Forelimb muscle (tissue), 1 donor: ENCODE measurements around the gene CYSLTR2. TPM values are rescaled to one million over a fixed set of nuclear protein-coding genes. Genes with fewer than 3 reads are reported as not detected.
A peak's percentile ranks its signal among the peaks of the same experiment; 100 is the strongest.

Experiments used
- DNase-seq: peaks from one replicate; pipeline ENCODE4 v3.0.0-alpha.2; 2013; ENCODE audit warnings: low read depth
- polyA plus RNA-seq: library from polyadenylated mRNA; unstranded; fragments of 120-200 nt; gene quantifications from one replicate; pipeline ENCODE4 v1.2.1, GENCODE V29; 2013; ENCODE audit not compliant: insufficient read length

CYSLTR2 gene, protein sequence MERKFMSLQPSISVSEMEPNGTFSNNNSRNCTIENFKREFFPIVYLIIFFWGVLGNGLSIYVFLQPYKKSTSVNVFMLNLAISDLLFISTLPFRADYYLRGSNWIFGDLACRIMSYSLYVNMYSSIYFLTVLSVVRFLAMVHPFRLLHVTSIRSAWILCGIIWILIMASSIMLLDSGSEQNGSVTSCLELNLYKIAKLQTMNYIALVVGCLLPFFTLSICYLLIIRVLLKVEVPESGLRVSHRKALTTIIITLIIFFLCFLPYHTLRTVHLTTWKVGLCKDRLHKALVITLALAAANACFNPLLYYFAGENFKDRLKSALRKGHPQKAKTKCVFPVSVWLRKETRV
- polyA plus RNA-seq = 0.14 TPM

GRCh38 chr13:48653472-48653939 lies at the start of gene CYSLTR2:
CYSLTR2 (plus strand) TSS chr13:48653929; CDS start chr13:48706818, 52,889 bp downstream.
- peak; percentile 52 for DNase-seq

- DNase-seq = no peak
These were observed 38.7 kb upstream of the CYSLTR2 start for GRCh38 chr13:48615049-48615448.

GRCh38 chr13:48618937-48619336 lies 34.8 kb upstream of the CYSLTR2 start:
- DNase-seq = no peak

- DNase-seq = no peak
These were observed 32.7 kb upstream of the CYSLTR2 start for GRCh38 chr13:48621056-48621455.

- no peak for DNase-seq
These were observed 29.7 kb upstream of the CYSLTR2 start for GRCh38 chr13:48624016-48624415.

DNA sequence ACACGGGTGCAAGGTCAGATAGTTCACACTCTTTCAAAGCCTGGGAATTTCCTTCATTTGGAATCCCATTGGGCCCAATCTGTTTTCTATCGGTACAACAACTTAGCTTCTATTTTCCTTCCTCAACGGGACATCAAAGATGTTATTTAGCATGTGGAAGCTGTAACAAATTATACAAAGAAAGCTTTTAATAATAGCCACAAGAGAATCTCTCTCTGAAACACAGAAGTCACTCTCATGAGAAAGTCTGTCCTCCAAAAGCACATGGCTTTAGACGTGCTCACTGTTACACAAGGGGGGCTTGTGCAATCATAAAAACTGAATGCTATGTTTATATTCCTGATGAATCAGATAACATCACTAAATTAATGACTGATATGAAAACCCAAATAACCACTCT lies 28.9 kb upstream of the CYSLTR2 start:
- no peak for DNase-seq

DNA sequence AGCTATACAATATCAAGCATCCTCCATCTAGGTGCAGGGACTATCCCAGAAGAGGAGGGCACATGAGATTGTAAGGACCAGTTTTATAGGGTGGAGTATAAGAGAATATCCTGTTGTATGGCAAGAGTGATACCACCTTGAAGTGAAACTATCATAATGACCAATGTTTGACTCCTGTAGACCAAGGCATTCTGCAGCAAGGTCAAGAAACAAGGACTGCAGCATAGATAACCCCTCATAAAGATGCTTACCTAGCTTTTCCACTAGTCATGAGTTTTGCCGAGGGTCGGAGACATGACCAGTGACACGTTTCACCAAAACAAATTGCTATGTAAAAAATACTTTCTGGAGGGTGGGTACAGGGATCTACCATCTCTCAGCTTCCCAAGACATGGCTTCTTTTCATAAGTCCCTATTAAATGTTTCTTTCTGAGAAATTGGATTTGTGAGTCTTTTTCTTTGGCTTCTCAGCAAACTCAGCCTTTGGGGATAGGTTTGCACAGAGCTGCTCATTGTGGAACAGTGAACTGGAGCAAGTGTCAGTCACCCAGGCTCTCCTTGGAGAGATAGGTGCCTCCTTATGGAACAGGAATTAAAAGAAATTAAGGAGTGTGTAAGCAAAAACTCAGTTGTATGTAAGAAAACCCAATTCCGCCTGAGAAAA lies 28.2 kb upstream of the CYSLTR2 start:
- no peak for DNase-seq

GRCh38 chr13:48626077-48626449 lies 27.7 kb upstream of the CYSLTR2 start:
- DNase-seq = no peak

GRCh38 chr13:48626726-48627451 lies 26.8 kb upstream of the CYSLTR2 start:
- DNase-seq = no peak

DNA sequence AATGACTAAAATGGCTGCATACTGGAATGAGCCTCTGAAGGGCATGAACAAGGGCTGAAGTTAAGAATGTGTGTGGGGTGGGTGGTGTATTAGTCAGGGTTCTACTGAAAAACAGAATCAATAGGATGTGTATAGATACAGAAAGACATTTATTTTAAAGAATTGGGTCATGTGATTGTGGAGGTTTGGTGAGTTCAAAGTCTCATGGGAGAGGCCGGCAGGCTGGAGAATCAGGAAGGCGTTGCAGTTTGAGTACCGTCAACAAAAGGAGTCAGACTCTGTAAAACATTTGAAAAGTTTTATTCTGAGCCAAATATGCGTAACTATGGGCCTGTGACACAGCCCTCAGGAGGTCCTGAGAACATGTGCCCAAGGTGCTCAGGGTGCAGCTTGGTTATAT lies 24.5 kb upstream of the CYSLTR2 start:
- no peak for DNase-seq

- DNase-seq = no peak
These were observed 23.4 kb upstream of the CYSLTR2 start for GRCh38 chr13:48630291-48630690.

GRCh38 chr13:48630773-48631172 lies 23.0 kb upstream of the CYSLTR2 start:
- DNase-seq = no peak

DNA sequence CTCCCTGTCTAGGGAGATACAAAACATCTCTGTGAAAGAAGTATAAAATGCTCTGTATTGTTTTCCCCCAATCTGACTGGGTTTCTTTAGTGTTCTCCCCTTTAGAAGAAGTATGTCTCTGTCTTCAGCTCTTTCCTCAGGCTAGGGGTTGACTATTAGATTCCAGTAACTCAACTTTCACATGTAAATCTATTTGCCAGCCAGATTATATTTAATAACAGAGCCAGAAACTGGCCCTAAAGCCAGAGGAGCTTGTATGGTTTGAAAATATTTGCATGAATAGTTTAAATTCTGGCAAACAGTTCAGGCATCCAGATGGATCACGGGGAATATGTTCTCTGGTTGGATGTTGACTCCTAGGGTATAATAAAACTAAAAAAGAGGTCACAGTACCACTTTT lies 22.3 kb upstream of the CYSLTR2 start:
- DNase-seq = no peak

DNA sequence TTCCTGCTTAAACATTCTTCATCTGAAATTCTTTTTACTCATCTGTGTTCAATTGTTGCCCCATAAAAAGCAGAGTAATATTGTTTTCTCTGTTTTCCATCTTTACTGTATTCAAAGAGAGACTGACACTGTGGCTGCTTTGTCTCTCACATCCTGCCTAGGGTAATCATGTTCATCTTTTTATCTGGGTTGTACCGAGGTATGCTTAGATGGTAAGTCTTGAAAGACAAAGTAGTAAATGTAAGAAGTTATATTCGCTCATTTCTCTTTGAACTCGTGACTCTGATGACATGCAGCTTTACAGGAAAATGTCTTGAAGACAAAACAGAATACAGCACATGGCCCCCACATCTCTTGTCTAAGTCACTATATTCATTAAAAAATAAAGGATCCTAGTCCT lies 20.0 kb upstream of the CYSLTR2 start:
- DNase-seq = no peak

DNA sequence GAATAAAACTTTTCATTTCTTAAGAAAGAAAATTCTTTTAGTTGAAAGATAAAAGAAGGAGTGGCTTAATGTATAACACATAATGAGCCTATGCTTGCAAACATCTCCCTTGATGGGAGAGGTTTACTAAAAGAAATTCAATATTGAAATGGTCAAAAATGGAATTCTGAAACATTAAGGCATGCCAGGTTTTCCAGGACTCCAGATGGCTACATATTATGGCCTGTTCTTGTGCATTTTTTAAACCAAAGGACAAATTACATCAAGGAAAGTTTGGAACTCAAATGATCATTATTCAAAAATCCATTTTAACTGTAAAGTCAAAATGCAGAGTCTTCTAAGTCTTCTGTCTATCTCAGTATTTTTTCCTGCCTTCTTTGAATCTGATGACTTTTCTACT lies 19.1 kb upstream of the CYSLTR2 start:
- DNase-seq = no peak

- DNase-seq = no peak
These were observed 18.3 kb upstream of the CYSLTR2 start for GRCh38 chr13:48635478-48635877.

DNA sequence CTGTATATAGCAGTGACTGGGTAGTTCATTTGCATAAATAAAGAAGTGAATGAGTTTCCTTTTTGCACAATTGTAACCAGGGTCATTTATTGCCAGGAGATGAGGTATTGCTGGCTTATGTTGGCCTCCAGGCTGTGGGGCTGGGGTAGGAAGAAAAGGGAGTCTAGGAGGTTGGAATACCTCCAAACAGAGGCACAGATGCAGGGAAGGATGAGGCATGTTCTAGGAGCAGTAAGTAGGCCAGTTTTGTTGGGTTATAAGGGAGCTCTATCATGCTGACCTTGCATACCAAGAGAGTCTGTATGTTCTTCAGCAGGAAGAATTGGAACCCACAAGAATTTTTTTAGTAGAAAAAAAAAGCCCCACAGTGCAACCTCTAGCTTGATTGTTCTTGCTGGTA lies 17.2 kb upstream of the CYSLTR2 start:
- DNase-seq = no peak

- no peak for DNase-seq
These were observed 16.1 kb upstream of the CYSLTR2 start for GRCh38 chr13:48637601-48638000.

DNA sequence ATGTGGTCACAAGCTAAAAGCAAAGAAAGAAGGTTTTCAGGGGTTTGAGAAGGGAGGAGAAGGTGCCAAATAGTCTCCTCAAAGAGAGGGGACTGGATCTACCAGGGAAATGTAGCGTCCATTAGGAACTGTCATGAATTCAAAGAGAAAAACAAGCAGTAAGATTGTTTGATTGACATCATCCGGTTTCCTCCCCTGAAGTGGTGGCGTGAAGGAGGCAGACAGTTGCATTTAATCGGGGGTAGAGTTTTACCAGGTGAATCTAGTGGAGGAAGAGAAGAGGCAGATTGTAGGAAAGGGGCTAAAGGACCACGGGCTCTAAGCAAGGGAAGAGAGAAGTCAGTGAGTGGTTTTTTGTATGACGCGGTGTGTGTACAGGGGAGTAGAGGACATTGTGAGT lies 13.0 kb upstream of the CYSLTR2 start:
- no peak for DNase-seq

- no peak for DNase-seq
These were observed 12.3 kb upstream of the CYSLTR2 start for GRCh38 chr13:48641404-48641803.

DNA sequence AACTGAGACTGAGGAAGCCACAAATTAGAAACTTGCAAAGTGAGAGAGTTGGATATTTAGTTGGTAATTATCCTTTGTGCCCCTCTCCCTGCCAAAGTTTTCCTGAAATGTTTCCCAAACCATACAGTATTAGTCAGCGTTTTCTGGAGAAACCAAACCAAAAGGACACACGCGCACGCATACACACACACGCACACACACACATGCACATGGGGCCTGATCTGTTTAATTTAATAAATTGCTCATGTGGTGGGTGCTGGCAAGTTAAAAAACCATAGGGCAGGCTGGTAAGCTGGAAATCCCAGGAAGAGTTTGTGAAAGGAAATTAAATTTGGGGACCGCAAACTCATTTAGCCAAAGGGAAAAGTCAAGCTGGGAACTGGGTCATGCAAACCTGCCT lies 11.7 kb upstream of the CYSLTR2 start:
- no peak for DNase-seq

GRCh38 chr13:48643159-48643558 lies 10.6 kb upstream of the CYSLTR2 start:
- DNase-seq = no peak

DNA sequence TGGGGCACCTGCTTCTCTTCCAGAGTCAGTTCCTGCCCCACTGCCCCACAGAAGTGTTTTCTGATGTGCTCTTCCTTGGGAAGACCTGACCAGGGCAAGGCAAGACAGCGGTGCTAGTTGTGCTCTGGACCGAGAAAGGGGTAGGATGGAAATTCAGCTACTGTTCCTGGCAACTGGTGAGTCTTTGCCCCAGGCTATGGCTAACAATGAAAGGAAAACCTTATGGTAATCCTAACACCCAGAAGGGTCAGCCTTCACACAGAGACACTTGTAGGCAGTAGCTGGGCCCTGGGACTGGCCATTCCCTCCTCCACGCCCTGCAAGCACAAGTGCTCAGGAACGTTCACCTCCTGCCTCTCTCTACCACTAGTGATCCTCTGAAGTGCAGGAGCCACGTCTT lies 9.6 kb upstream of the CYSLTR2 start:
- no peak for DNase-seq
